Mucosa of descending colon (tissue), 3 donors: ENCODE results near the gene KLHDC7B. TPM values are rescaled to one million over a fixed set of nuclear protein-coding genes. Genes with fewer than 3 reads are reported as not detected.

ENCODE experiments used
- ATAC-seq: fragments of 200-7000 bp; cut with Tn5 transposase; one replicate; pipeline ENCODE4 v1.9.1; 2020; ENCODE audit warnings: mild to moderate bottlenecking, moderate library complexity
- DNase-seq, 3 donors: peaks; one replicate each; pipeline ENCODE4 v3.0.0-alpha.2; 2020
- H3K36me3 ChIP-seq: fragments of 200-600 bp; one replicate; pipeline ENCODE4 v1.8.0; 2021; ENCODE audit warnings: low read depth, mild to moderate bottlenecking
- H3K4me1 ChIP-seq: fragments of 200-600 bp; one replicate; pipeline ENCODE4 v1.8.0; 2021; ENCODE audit warnings: low read depth, mild to moderate bottlenecking
- H3K4me3 ChIP-seq: fragments of 200-600 bp; one replicate; pipeline ENCODE4 v1.8.0; 2021; ENCODE audit warnings: mild to moderate bottlenecking
- H3K9me3 ChIP-seq: fragments of 200-600 bp; one replicate; pipeline ENCODE4 v1.8.0; 2021; ENCODE audit warnings: mild to moderate bottlenecking
- intact Hi-C, 2 donors: fragments of 100-400 bp; cut with DNase I in 1 of 2; cut with micrococcal nuclease in 1 of 2; formaldehyde crosslinking; loops; one replicate each; pipeline versions ENCODE4 v1.11.0 to v1.11.1; 2022; cut with DNase I, micrococcal nuclease
- total RNA-seq, 3 donors: library from RNA; stranded (reverse); fragmentation: NEBNext Ultra II Directional in 2 of 3; extraction: Animal tissue kit (Norgen Biotek cat#: 25700) in 2 of 3; gene quantifications; one replicate each; pipeline versions ENCODE4 v1.2.1 to v1.2.4, GENCODE V29; 2021 to 2023
- TF ChIP-seq, protein P1 (sequence below): fragments of 200-600 bp; IDR thresholded peaks from one replicate; pipeline ENCODE4 v1.8.0; 2022; ENCODE audit warnings: antibody characterized with exemption, mild to moderate bottlenecking
- donor health status: DM: no; HTN: no; CAD: no; lungs with moderate emphysema.
- donor health status: DM: no; HTN: no; CAD: no.
- donor health status: DM: no; HTN: yes; CAD: no.

KLHDC7B gene
- total RNA-seq, 3 donors from 2014 or later: 0.55 to 1.7 TPM; not detected in 1

DNA sequence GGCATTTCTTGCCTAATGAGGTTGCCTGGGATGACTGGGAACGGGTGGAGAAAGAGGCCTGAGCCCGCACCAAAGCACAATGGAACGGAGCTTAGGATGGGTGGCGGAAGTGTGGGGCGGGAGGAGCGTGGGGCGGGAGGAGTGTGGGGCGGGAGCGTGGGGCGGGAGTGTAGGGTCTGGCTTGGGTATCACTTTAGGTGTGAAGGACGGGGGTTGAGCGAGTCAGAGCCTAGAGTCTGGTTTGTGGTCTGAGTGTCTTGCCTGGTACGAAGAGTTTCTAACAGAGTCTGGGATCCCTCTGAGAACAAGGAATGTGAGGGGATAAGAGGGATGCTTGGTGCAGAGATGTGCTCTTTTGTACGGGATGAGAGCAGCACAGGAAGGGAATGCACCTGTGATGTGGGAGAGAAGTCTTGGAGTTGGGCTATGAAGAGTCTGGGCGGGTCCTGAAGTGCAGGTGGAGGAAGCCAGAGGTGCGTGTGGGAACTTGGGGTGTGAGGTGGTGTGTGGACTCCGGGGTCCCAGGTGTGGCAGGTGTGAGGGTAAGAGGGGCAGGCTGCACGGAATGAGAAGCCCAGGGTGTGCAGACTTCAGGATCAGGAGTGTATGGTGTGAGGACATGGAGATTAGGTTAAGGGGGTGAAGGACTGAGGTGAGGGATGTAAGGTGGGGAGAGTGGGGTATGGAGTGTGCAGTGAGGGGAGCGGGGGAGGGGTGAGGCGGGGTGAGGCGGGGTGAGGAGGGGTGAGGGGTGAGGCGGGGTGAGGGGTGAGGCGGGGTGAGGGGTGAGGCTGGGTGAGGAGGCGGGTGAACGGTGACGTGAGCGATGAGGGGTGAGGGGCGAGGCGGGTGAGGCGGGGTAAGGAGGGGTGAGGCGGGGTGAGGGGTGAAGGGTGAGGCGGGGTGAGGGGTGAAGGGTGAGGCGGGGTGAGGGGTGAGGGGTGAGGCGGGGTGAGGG is 16.0 kb downstream of the KLHDC7B start:
- TF ChIP-seq, protein P1, sequence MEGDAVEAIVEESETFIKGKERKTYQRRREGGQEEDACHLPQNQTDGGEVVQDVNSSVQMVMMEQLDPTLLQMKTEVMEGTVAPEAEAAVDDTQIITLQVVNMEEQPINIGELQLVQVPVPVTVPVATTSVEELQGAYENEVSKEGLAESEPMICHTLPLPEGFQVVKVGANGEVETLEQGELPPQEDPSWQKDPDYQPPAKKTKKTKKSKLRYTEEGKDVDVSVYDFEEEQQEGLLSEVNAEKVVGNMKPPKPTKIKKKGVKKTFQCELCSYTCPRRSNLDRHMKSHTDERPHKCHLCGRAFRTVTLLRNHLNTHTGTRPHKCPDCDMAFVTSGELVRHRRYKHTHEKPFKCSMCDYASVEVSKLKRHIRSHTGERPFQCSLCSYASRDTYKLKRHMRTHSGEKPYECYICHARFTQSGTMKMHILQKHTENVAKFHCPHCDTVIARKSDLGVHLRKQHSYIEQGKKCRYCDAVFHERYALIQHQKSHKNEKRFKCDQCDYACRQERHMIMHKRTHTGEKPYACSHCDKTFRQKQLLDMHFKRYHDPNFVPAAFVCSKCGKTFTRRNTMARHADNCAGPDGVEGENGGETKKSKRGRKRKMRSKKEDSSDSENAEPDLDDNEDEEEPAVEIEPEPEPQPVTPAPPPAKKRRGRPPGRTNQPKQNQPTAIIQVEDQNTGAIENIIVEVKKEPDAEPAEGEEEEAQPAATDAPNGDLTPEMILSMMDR: no peak
- H3K4me1 ChIP-seq: peaks cover 7% of the 10 kb centered on the region
- intact Hi-C loops: no loop called here
- H3K4me3 ChIP-seq: no peak overlapping the region
- DNase-seq (peak in 1 of 3 donors; percentile 69), ATAC-seq (no peak)
- H3K9me3 ChIP-seq: no peaks in the 10 kb centered on the region
- no peaks in the 10 kb centered on the region for H3K36me3 ChIP-seq

DNA sequence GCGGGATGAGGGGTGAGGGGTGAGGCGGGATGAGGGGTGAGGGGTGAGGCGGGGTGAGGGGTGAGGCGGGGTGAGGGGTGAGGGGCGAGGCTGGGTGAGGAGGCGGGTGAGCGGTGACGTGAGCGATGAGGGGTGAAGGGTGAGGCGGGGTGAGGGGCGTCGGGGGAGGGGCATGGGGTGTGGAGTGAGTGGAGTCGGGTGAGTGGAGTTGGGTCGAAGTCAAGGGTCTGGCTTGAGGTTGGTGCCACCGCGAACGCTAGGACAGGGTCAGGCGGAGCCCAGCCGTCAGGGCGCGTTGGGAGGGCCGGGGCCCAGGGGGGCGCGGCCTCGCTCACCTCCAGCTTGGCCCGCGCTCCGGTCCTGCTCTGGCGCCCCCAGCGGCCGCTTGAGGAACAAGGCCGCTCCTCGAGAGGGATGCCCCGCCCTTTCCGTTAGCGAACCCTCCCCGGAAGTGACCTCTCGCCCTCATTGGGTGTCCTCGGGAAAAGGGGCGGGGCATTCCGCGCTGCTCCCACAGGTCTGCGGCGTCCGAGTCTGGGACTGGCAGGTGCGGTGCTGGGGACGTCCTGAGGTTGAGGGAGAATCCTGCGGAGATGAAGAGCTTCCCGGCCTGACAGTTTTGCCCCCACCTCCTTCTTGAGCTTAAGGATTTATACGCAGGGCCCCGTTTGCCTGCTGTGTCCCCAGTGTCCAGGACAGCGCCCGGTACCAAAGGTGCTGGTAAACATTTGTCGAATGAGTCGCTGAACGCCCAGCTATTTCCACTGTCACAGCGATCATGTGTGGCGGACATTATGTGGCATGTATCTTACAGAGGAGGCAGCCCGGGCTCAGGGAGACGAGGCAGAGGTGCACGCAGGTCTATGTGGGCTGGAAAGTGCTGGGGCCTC is 17.1 kb downstream of the KLHDC7B start, which contains the start of gene SYCE3:
Gene SYCE3, minus strand, starts transcription at position 397 of the 890 bp plus-strand sequence. CDS start 6,514 bp downstream, outside the sequence.
- ATAC-seq: peak; percentile 96
- no peaks in the 10 kb centered on the region for H3K9me3 ChIP-seq
- DNase-seq: peak; percentile 99
- peak within 1 kb of the TSS; percentile 42 for H3K4me3 ChIP-seq
- H3K36me3 ChIP-seq: no peaks in the 10 kb centered on the region
- peaks cover 7% of the 10 kb centered on the region for H3K4me1 ChIP-seq
- intact Hi-C loops: no loop called here
- TF ChIP-seq, protein P1: peak; percentile 98

DNA sequence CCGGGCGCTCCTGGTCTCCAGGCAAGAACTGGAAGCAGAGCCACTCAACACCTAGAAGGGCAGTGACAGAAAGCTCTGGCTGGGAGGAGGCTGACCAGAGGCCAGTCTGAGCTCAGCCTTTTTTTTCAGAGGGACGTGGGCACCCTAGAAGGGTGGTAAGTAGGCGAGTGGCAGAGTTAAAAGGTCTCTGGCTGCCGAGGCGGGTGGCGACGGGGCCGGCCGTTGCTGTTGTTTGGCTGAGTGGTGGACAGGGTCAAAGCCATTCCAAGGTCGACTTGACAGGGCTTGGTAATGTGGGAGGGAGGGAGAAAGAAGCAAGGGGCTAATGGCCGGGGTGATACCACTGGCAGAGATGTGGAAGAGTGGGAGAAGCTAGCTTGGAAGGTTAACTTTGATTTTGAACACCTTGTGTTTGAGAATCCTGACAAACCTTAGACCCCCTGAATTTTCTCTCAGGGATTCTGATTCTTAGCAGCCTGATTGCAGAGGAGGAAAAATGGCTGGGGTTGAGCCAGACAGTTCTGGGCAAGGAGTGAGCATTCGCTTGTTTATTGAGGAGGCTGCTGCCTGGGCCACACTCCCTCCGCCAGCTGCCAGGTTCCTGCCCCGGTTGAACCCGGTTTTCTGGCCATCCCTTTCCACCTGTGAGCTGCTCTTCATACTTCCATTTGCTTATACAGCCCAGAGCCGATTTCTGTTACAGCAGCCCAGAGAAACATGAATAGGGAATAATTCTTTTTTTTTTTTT is 17.9 kb downstream of the KLHDC7B start:
- intact Hi-C loops: no loop called here
- Histone ChIP-seq H3K36me3 (no peaks in the 10 kb centered on the region), H3K4me1 (peaks cover 12% of the 10 kb centered on the region), H3K4me3 (peak overlapping the region; percentile 42), H3K9me3 (no peaks in the 10 kb centered on the region)
- DNase-seq (peak in 2 of 3 donors; percentile 49 to 62), ATAC-seq (peak; percentile 21)
- TF ChIP-seq, protein P1: no peak

DNA sequence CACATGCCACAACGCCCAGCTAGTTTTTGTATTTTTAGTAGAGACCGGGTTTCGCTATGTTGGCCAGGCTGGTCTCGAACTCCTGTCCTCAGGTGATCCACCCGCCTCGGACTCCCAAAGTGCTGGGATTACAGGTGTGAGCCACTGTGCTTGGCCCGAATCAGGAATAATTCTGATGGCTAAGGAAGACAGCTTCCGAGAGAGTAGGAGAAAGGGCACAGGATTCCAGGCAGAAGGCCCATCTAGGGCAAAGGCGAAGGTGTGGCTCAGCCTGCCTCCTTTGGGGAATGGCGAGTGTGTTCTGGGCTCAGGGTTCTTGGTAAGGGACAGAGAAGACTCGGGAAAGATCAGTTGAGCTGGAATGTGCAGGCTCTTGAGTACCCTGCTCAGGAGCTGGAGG is 18.6 kb downstream of the KLHDC7B start:
- peak in 2 of 3 donors; percentile 67 to 86 for DNase-seq
- H3K9me3 ChIP-seq: no peaks in the 10 kb centered on the region
- intact Hi-C loops: no loop called here
- peaks cover 19% of the 10 kb centered on the region for H3K4me1 ChIP-seq
- no peak overlapping the region for H3K4me3 ChIP-seq
- TF ChIP-seq, protein P1: no peak
- peak; percentile 49 for ATAC-seq
- no peaks in the 10 kb centered on the region for H3K36me3 ChIP-seq

DNA sequence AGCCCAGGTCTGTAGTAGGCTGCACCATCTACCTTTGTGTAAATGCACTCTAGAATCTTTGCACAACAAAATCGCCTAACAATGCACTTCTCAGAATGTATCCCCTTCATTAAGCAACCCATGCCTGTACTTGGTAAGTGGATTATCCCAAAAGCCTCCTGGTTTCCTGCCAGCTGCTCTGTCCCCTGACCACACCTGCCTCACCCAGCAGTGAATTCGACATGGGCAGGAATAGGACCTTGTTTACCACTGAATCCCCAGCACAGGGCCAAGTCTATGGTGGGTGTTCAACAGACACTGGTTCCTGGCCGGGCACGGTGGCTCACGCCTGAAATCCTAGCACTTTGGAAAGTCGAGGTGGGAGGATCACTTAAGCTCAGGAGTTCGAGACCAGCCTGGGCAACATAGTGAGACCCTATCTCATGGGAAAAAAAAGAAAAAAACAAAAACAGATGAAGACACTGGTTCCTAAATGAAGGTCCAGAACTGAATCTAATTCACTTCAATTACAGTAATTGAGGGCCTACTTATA is 22.1 kb downstream of the KLHDC7B start:
- ATAC-seq: no peak
- Histone ChIP-seq H3K4me1 (peaks cover 20% of the 10 kb centered on the region), H3K4me3 (no peak overlapping the region), H3K36me3 (no peaks in the 10 kb centered on the region), H3K9me3 (no peaks in the 10 kb centered on the region)
- DNase-seq: no peak
- TF ChIP-seq, protein P1: no peak
- intact Hi-C loops: no loop called here
